ENCODE data around the gene EFCAB11. TPM values are rescaled to one million over a fixed set of nuclear protein-coding genes. Genes with fewer than 3 reads are reported as not detected.
"Not testable (repeated sequence)": the region's sequence is repeated elsewhere in the genome, so short reads cannot be mapped to it uniquely, and the experiment has no call there.

The EFCAB11 gene
- total RNA-seq, 1 donor from 2014 or later = 7.1 TPM

- peak overlapping the region; percentile 24 for H3K4me3 Mint-ChIP-seq (ENCODE audit: low read depth)
- intact Hi-C loops (cut with micrococcal nuclease) = loop anchor here (10.0 kb wide), 1 partner anchor 289 kb away; no protein-coding TSS in a partner anchor
- peaks cover 11% of the 10 kb centered on the region for H3K27me3 Mint-ChIP-seq (ENCODE audit: low read depth)
- no peak overlapping the region for H3K27ac Mint-ChIP-seq
- no peaks in the 10 kb centered on the region for H3K9me3 Mint-ChIP-seq
- no peaks in the 10 kb centered on the region for H3K36me3 Mint-ChIP-seq (ENCODE audit: low read depth)
- DNase-seq (ENCODE audit: low spot score) = no peak
- peaks cover 20% of the 10 kb centered on the region for H3K4me1 Mint-ChIP-seq (ENCODE audit: low read depth)
Observed at GRCh38 chr14:89903340-89903952, 51.1 kb downstream of the EFCAB11 start.

GRCh38 chr14:89902881-89903280 lies 51.6 kb downstream of the EFCAB11 start:
- Mint-ChIP-seq H3K4me1 (ENCODE audit: low read depth) (peaks cover 20% of the 10 kb centered on the region), H3K27me3 (ENCODE audit: low read depth) (peaks cover 11% of the 10 kb centered on the region), H3K36me3 (ENCODE audit: low read depth) (no peaks in the 10 kb centered on the region), H3K9me3 (no peaks in the 10 kb centered on the region), H3K27ac (no peak overlapping the region), H3K4me3 (ENCODE audit: low read depth) (no peak overlapping the region)
- no peak for DNase-seq (ENCODE audit: low spot score)
- intact Hi-C loops (cut with micrococcal nuclease) = loop anchor here (10.0 kb wide), 1 partner anchor 288 kb away; no protein-coding TSS in a partner anchor

GRCh38 chr14:89900802-89901201 lies 53.7 kb downstream of the EFCAB11 start:
- Mint-ChIP-seq H3K36me3 (ENCODE audit: low read depth) (no peaks in the 10 kb centered on the region), H3K4me1 (ENCODE audit: low read depth) (peaks cover 20% of the 10 kb centered on the region), H3K9me3 (no peaks in the 10 kb centered on the region), H3K27ac (no peak overlapping the region), H3K4me3 (ENCODE audit: low read depth) (no peak overlapping the region), H3K27me3 (ENCODE audit: low read depth) (peaks cover 10% of the 10 kb centered on the region)
- no peak for DNase-seq (ENCODE audit: low spot score)
- intact Hi-C loops (cut with micrococcal nuclease) = loop anchor here (10.0 kb wide), 1 partner anchor 286 kb away; no protein-coding TSS in a partner anchor

DNA sequence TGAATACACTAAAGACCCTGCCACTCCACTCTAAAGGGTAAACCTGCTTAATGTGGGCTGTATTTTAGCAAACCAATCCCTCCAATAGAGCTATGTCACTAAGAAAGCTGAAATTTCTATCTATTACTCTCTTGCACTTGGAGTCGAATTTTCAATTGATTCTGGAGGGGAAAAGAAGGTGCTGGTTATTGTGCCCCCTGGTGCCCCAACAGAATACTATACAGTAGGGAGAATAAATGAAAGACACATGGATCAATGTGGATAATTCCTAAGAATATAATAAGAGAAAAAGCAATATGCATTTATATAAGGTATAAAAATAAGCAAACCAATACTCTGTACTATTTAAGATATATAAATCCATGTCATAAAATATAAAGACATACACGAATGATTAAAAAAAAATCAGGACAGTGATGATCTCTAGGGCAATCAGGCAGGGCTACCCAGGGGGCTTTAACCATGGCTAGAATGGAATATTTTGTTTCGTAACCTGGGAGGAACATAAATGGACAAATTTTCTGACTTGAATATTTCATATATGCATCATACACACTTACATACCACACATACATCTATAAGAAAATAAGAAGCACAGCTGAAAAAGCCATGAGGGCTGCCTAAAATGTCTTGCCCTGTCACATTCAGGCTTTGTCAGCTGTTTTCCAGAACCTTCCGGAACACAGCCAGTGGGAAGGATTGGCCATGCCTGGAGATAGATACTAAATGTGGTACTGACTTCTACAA lies 54.4 kb downstream of the EFCAB11 start:
- Mint-ChIP-seq H3K27me3 (ENCODE audit: low read depth) (peaks cover 8% of the 10 kb centered on the region), H3K36me3 (ENCODE audit: low read depth) (no peaks in the 10 kb centered on the region), H3K4me1 (ENCODE audit: low read depth) (peaks cover 13% of the 10 kb centered on the region), H3K9me3 (no peaks in the 10 kb centered on the region), H3K4me3 (ENCODE audit: low read depth) (no peak overlapping the region), H3K27ac (no peak overlapping the region)
- no peak for DNase-seq (ENCODE audit: low spot score)
- intact Hi-C loops (cut with micrococcal nuclease) = loop anchor here (10.0 kb wide), 1 partner anchor 285 kb away; no protein-coding TSS in a partner anchor

- Mint-ChIP-seq H3K4me3 (ENCODE audit: low read depth) (no peak overlapping the region), H3K27ac (no peak overlapping the region), H3K27me3 (ENCODE audit: low read depth) (peaks cover 10% of the 10 kb centered on the region), H3K4me1 (ENCODE audit: low read depth) (peaks cover 11% of the 10 kb centered on the region), H3K9me3 (no peaks in the 10 kb centered on the region), H3K36me3 (ENCODE audit: low read depth) (no peaks in the 10 kb centered on the region)
- intact Hi-C loops (cut with micrococcal nuclease) = no loop called here
- no peak for DNase-seq (ENCODE audit: low spot score)
Observed at GRCh38 chr14:89899291-89899690, 55.2 kb downstream of the EFCAB11 start.

DNA sequence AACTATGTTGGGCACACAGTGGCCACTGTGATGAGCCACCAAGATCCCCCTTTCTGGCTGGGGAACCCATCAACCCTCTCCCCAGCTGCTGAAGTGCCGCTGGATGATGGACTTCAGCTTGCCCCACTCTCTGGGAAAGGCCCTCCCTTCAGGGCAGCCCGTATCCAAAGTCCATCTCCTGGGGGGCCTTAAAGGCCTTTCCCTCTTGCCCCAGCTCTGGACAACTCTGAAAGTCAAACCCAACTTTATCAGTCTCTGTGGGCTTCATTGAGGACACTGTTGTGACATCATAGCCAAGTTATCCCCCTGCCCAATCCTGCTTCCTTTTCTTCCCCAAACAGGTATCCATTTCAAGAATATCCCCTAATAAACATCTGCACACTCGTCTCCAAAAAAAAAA lies 61.1 kb downstream of the EFCAB11 start:
- H3K36me3 Mint-ChIP-seq (ENCODE audit: low read depth); DNase-seq (ENCODE audit: low spot score); H3K27ac Mint-ChIP-seq; H3K9me3 Mint-ChIP-seq; H3K4me3 Mint-ChIP-seq (ENCODE audit: low read depth); H3K27me3 Mint-ChIP-seq (ENCODE audit: low read depth); H3K4me1 Mint-ChIP-seq (ENCODE audit: low read depth); intact Hi-C loops (cut with micrococcal nuclease): not testable (repeated sequence)

DNA sequence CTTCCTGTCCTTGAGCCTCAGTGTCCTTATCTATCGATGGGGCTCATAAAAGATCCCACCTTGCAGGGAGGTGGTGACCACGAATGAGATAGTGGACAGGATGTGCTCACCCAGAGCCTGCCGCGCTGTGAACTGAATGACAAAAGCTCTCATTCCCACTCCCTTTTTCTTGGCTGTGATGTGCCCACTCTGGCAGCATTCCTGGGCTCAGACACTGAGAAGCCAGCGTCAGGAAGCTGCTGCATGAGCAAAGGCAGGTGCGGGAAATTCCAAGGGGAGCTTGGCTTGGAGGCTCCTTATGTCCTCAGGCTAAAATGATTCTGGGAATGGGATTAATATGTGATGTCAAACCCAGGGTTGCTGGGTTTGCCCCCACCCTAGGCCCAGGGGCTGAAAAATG lies 61.6 kb downstream of the EFCAB11 start:
- no peaks in the 10 kb centered on the region for H3K36me3 Mint-ChIP-seq (ENCODE audit: low read depth)

DNA sequence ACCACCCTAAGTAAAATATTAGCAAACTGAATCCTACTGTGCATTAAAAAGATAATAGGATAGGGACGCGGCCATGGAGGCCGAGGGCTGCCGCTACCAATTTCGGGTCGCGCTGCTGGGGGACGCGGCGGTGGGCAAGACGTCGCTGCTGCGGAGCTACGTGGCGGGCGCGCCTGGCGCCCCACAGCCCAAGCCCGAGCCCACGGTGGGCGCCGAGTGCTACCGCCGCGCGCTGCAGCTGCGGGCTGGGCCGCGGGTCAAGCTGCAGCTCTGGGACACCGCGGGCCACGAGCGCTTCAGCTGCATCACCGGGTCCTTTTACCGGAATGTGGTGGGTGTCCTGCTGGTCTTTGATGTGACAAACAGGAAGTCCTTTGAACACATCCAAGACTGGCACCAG lies 62.8 kb downstream of the EFCAB11 start:
- not testable (repeated sequence) for H3K4me1 Mint-ChIP-seq (ENCODE audit: low read depth)

More for the DNA sequence above, 61.6 kb downstream of the EFCAB11 start:
- no peak for DNase-seq (ENCODE audit: low spot score)
- peaks cover 3% of the 10 kb centered on the region for H3K27me3 Mint-ChIP-seq (ENCODE audit: low read depth)
- no peaks in the 10 kb centered on the region for H3K9me3 Mint-ChIP-seq
- no peaks in the 10 kb centered on the region for H3K4me1 Mint-ChIP-seq (ENCODE audit: low read depth)
- intact Hi-C loops (cut with micrococcal nuclease) = no loop called here
- no peak overlapping the region for H3K4me3 Mint-ChIP-seq (ENCODE audit: low read depth)
- H3K27ac Mint-ChIP-seq = no peak overlapping the region

DNA sequence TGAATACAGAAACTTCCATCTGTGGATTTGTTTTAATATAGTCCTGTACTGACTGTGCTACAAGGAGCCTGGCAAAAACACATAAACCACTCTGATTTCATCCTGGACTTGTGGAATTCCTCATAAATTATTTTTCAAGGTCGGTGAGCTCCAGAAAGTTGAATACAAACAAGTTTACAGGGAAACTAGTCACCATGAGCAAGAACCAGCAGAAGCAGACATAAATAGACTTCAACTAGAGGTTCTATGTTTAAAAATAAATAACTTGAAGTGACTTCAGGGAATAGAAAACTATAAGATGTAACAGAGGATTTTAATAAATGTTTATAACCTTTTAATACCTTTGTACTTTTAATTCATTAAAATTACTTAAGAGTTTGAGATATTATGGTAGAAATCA lies 63.5 kb downstream of the EFCAB11 start:
- Mint-ChIP-seq H3K4me1 (ENCODE audit: low read depth) (no peaks in the 10 kb centered on the region), H3K27ac (no peak overlapping the region), H3K9me3 (no peaks in the 10 kb centered on the region), H3K36me3 (ENCODE audit: low read depth) (no peaks in the 10 kb centered on the region), H3K27me3 (ENCODE audit: low read depth) (peaks cover 3% of the 10 kb centered on the region), H3K4me3 (ENCODE audit: low read depth) (no peak overlapping the region)
- intact Hi-C loops (cut with micrococcal nuclease) = no loop called here
- DNase-seq (ENCODE audit: low spot score) = no peak

More for the DNA sequence above, 62.8 kb downstream of the EFCAB11 start:
- H3K4me3 Mint-ChIP-seq (ENCODE audit: low read depth); H3K27me3 Mint-ChIP-seq (ENCODE audit: low read depth); H3K9me3 Mint-ChIP-seq; intact Hi-C loops (cut with micrococcal nuclease); H3K27ac Mint-ChIP-seq; DNase-seq (ENCODE audit: low spot score); H3K36me3 Mint-ChIP-seq (ENCODE audit: low read depth): not testable (repeated sequence)

DNA sequence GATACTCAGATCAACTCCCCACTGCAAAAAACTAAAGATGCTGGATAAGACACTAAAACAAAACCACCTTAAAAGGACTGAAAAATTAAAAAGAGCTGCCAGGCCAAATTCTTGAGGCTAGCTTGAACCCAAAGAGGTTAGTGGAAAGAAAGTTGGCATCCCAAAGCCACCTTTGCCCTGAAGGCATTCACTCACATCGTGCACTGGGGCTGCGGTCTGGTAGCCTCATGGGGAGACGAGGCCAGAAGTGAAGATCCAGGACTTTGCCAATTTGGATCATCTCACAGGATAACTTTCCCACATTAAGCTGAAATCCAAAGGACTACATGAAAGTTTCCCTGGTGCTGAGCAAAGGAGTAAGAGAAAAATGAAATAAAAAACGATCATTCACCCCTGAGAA lies 63.9 kb downstream of the EFCAB11 start:
- peaks cover 3% of the 10 kb centered on the region for H3K27me3 Mint-ChIP-seq (ENCODE audit: low read depth)
- no peak for DNase-seq (ENCODE audit: low spot score)
- H3K4me3 Mint-ChIP-seq (ENCODE audit: low read depth) = no peak overlapping the region
- H3K27ac Mint-ChIP-seq = no peak overlapping the region
- intact Hi-C loops (cut with micrococcal nuclease) = no loop called here
- no peaks in the 10 kb centered on the region for H3K36me3 Mint-ChIP-seq (ENCODE audit: low read depth)
- no peaks in the 10 kb centered on the region for H3K9me3 Mint-ChIP-seq
- no peaks in the 10 kb centered on the region for H3K4me1 Mint-ChIP-seq (ENCODE audit: low read depth)

DNA sequence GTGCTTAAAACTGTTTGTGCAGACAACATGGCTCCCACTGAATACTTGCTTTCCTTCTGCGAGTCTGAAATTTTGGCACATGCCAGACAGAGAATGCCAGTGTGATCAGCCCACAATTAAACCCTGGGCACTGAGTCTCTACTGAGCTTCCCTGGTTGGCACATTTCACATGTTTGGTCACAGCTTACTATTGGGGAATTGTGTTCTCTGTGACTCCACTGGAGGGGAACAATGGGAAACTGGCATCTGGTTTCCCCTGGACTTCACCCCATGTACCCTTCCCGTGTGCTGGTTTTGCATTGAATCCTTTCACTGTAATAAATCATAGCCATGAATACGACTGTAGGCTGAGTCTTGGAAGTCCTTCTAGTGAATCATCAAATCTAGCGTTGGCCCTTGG lies 64.9 kb downstream of the EFCAB11 start:
- DNase-seq (ENCODE audit: low spot score) = no peak
- Mint-ChIP-seq H3K27ac (no peak overlapping the region), H3K4me1 (ENCODE audit: low read depth) (no peaks in the 10 kb centered on the region), H3K4me3 (ENCODE audit: low read depth) (no peak overlapping the region), H3K9me3 (no peaks in the 10 kb centered on the region), H3K27me3 (ENCODE audit: low read depth) (peaks cover 5% of the 10 kb centered on the region), H3K36me3 (ENCODE audit: low read depth) (no peaks in the 10 kb centered on the region)
- intact Hi-C loops (cut with micrococcal nuclease) = no loop called here

GRCh38 chr14:89884761-89885160 lies 69.8 kb downstream of the EFCAB11 start:
- peaks cover 3% of the 10 kb centered on the region for H3K27me3 Mint-ChIP-seq (ENCODE audit: low read depth)
- H3K36me3 Mint-ChIP-seq (ENCODE audit: low read depth) = no peaks in the 10 kb centered on the region
- no peaks in the 10 kb centered on the region for H3K9me3 Mint-ChIP-seq

GRCh38 chr14:89881839-89882238 lies 72.7 kb downstream of the EFCAB11 start:
- Mint-ChIP-seq H3K36me3 (ENCODE audit: low read depth) (no peaks in the 10 kb centered on the region), H3K27me3 (ENCODE audit: low read depth) (peaks cover 7% of the 10 kb centered on the region), H3K9me3 (no peaks in the 10 kb centered on the region), H3K27ac (no peak overlapping the region), H3K4me1 (ENCODE audit: low read depth) (no peaks in the 10 kb centered on the region), H3K4me3 (ENCODE audit: low read depth) (no peak overlapping the region)
- intact Hi-C loops (cut with micrococcal nuclease) = no loop called here
- no peak for DNase-seq (ENCODE audit: low spot score)

More at GRCh38 chr14:89884761-89885160, 69.8 kb downstream of the EFCAB11 start:
- DNase-seq (ENCODE audit: low spot score) = no peak
- intact Hi-C loops (cut with micrococcal nuclease) = no loop called here
- Mint-ChIP-seq H3K4me1 (ENCODE audit: low read depth) (no peaks in the 10 kb centered on the region), H3K27ac (no peak overlapping the region), H3K4me3 (ENCODE audit: low read depth) (no peak overlapping the region)
